T-helper 2 cell treated with Interferon-gamma antibody and Interleukin-4, amounts not matched to agents 100 ng/mL and 5 ng/mL, for 36 hours (primary cell): ENCODE data around the gene SURF4. TPM values are rescaled to one million over a fixed set of nuclear protein-coding genes. Genes with fewer than 3 reads are reported as not detected.
"Not testable (repeated sequence)": the region's sequence is repeated elsewhere in the genome, so short reads cannot be mapped to it uniquely, and the experiment has no call there.

Experiments
- intact Hi-C: fragments of 100-400 bp; cut with micrococcal nuclease; formaldehyde crosslinking; loops from one replicate; pipeline ENCODE4 v1.15.1; 2023
- total RNA-seq: library from RNA; stranded (reverse); gene quantifications from 2 replicates; pipeline ENCODE4 v1.2.3, GENCODE V29; 2022

The SURF4 gene
- total RNA-seq, 1 donor from 2014 or later: 205 TPM

GRCh38 chr9:133335924-133336811 lies 39.7 kb downstream of the SURF4 start, which contains the start of gene SURF6:
TSS of gene SURF6 (minus strand) at chr9:133336188. CDS start at chr9:133336132, 56 bp downstream.
- intact Hi-C loops: loop anchor here (1.0 kb wide), 3 partner anchors 12 to 40 kb away; partner anchors contain the start of genes MED22, RPL7A, STKLD1 and SURF4

DNA sequence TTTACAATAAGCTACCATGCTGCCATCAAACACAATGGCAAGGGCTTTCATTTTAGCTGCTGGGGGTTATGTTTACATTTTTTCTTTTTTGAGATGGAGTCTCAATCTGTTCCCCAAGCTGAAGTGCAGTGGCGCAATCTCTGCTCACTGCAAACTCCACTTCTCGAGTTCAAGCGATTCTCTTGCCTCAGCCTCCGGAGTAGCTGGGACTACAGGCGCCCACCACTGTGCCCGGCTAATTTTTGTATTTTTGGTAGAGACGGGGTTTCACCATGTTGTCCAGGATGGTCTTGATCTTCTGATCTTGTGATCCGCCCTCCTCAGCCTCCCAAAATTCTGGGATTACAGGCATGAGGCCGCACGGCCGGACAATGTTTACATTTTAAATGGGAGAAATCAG lies 41.0 kb downstream of the SURF4 start:
- intact Hi-C loops: not testable (repeated sequence)

DNA sequence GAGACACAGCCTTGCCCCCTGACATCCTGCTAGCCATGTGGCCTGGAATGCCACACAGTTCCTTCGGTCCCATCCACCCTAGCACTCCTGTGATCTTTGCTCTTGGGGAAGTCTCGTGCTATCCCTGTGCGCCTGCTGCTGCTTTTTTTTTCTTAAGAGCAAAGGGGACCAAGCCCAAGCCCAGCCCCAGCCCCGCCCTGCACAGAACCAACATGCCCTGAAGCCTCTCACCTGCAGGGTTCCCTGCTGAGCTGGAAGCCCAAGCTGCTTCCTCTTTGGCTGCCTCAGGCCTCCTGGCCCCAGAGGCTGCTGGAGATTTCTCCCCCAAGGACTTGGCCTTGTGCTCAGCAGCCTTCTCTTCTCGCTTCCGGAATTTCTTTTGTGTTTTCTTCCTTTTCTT lies 41.7 kb downstream of the SURF4 start:
- intact Hi-C loops: no loop called here

DNA sequence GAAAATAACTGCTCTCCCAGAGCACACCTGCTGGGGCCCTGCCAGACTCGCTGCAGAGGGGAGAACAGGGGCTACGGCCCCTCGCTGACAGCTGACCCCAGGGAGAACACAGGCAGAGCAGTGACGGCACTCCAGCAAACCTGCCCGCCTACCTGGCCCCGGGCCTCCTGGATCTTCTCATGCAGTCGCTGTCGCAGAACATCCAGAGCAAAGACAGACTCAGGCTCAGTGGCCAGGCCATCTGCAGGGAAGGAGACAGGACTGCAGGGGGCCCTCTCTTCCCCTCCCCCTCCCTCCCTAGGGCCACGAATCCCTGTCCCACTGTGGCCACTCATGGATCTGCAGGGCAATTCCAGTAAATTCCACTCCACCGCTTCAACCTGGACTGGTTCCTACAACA lies 42.3 kb downstream of the SURF4 start:
- intact Hi-C loops: no loop called here

DNA sequence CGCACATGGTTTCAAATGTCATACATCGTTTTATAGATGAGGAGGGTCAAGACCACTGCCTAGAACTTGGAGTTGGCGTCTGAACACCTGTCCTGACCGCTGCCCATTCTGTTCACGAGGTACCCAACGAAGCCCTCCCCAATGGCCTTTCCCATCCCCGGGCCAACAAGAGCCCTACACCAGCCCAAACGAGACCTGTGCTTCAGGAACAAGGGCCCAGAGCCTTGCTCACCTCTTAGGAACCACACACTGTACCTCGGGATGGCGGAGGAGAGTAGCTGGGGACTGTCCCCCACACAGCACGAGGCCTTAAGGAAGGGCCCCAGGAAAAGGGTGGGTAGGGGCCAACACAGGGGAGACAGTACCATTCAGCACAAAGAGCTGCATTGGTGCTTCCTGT lies 42.8 kb downstream of the SURF4 start:
- intact Hi-C loops: no loop called here

DNA sequence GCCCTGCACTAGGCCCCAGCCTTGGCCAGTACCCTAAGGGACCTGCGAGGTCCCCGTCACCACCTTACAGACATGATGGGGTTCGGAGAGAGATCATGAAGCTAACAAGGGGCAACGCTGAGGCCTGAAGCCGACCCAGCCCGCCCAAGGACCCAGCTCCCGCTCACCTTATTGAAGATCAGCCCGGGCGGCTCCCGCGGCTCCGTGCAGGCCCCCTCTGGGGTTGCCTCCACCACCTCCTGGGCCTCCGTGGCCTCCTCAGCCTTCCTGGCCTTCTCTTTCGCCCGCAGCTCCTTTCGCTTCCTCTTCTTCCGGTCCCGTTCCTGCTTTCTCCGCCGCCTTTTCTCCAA lies 43.5 kb downstream of the SURF4 start:
- intact Hi-C loops: no loop called here

DNA sequence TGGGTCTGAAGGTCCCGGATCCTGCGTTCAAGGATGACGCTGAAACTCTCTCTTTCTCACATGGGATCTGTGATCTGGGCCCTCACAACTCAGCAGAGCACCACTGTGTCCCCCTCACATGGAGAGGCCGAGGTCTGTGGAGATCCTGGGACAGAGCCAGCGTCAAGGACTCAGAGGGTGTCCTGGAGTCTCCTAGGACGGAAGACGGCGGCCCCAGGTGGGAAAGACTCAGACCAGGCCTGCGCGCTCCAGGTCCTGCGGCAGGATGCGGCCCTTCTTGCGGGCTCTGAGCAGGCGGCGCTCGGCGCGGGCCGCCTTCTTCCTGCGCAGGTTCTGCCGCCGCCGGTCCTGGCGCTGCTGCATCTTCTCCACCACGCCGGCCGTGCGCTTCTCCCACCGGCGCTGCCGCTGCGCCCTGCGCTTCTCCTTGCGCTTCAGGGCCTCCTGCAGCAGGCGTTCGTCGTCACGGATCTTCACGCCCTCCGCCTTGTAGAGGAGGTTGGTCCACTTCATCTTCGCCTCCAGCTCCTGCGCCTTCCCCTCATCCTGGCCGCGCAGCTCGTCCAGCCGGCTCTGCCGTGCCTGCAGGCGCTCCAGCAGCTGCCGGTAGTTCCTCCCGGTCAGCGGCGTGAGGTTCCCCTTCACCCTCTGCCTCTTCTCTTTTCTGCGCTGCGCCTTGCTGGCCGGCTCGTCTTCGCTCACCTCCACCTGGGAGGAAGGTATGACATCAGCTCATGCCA lies 44.0 kb downstream of the SURF4 start:
- intact Hi-C loops: no loop called here

DNA sequence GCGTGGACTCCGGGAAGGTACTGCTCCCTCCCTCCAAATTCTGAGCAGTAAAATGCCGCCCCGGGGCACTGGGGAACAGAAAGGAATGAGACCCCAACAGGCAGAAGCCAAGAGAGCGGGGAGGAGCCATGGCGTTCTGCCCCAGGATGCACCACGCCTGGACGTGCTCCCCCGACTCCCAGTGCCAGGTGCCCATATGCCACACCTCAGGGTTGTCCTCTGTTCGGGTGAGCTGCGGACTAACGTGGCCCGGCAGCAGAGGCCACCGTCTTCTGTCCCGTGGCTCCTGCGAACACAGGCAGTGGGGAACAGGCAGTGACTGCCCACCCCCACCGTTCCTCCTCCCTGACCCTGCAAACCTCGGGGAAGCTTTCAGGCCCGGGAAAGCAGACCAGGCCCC lies 44.6 kb downstream of the SURF4 start:
- intact Hi-C loops: no loop called here

DNA sequence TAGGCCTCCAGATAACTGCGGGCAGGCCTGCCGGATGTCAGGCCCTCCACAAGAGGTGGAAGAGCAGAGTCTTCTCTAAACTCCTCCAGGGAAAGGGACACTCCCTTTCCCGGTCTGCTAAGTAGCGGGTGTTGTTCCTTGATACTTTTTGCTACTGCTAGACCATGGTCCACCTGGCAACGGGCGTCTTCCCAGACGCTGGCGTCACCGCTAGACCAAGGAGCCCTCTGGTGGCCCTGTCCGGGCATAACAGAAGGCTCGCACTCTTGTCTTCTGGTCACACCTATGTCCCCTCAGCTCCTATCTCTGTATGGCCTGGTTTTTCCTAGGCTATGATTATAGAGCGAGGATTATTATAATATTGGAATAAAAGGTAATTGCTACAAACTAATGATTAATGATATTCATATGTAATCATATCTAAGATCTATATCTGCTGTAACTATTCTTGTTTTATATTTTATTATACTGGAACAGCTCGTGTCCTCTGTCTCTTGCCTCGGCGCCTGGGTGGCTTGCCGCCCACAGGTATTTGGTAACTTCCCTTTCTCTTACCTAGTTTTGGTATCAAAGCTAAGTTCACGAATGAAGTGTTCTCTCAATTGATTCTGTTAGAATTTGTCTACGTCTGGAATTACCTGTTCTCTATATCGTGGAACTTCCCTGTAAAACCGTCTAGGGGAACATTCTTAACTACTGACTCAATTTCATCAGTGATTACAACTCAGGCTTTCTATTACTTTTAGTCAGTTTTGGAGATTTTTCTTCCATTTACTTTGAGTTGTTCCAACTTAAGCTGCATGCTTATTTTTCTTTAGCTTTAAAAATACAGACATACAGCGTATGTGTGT lies 46.3 kb downstream of the SURF4 start:
- intact Hi-C loops: loop anchor here (2.0 to 10.0 kb wide), 2 partner anchors 85 to 143 kb away; no protein-coding TSS in a partner anchor

- intact Hi-C loops: loop anchor here (2.0 to 10.0 kb wide), 2 partner anchors 83 to 141 kb away; no protein-coding TSS in a partner anchor
Measured at GRCh38 chr9:133327834-133328484, 47.9 kb downstream of the SURF4 start.

DNA sequence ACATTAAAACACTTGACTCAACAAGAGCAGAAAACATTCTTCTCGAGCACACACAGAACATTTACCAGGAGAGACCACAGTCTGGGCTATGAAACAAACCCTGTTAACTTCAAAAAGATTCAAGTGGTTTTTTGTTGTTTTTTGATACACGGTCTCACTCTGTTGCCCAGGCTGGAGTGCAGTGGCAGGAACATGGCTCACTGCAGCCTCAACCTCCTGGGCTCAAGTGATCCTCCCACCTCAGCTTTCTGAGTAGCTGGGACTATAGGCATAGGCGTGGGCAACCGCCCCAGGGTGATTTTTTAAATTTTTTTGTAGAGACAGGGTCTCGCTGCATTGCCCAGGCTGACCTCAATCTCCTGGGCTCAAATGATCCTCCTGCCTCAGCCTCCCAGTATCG lies 48.8 kb downstream of the SURF4 start:
- intact Hi-C loops: loop anchor here (10.0 kb wide), 1 partner anchor 82 kb away; no protein-coding TSS in a partner anchor

DNA sequence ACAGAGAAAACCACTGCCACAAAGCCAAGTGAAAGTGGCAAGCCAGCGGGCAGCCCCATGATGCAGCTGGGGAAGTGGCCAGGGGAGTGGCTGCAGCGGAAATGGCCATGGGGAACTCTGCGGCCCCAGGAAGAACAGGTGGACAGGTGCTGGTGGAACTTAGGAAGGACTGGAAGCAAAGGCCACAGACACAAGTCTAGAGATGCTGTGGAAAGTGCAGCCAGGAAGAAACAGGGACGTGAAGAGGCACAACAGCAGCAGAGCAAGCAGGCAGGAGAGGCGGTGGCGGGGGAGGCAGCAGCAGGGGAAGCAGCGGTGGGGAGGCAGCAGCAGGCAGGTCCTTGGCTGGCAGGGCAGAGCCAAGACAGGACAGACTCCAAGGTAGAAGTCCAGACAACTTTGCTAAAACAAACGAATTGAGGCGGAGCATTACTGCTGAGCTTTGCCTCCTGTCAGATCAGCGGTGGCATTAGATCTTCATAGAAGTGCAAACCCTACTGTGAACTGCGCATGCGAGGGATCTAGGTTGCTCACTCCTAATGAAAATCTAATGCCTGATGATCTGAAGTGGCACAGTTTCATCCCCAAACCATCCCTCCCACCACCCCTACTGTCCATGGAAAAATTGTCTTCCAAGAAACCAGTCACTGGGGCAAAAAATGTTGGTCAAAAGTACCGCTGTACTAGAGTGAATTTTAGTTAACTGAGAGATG lies 51.7 kb downstream of the SURF4 start:
- intact Hi-C loops: loop anchor here (10.0 kb wide), 1 partner anchor 79 kb away; no protein-coding TSS in a partner anchor

DNA sequence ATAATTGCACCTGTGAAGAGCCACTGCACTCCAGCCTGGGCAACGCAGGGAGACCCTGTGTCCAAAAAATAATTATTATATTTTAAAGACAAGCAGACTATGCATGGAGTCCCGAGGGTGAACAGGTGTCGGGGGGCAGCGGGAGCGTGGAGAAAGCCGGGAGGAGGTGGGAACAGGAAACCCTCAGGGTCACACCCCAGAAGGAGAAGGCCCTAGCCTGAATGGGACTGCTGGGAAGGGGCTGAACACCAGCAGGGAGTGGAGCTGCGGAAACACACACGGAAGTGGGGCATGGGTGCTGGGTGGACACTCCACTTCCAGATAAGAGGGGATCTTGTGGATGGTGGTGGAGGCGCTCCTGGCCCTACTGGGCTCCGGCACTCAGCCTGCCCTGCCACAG lies 52.6 kb downstream of the SURF4 start:
- intact Hi-C loops: loop anchor here (10.0 kb wide), 1 partner anchor 78 kb away; no protein-coding TSS in a partner anchor

DNA sequence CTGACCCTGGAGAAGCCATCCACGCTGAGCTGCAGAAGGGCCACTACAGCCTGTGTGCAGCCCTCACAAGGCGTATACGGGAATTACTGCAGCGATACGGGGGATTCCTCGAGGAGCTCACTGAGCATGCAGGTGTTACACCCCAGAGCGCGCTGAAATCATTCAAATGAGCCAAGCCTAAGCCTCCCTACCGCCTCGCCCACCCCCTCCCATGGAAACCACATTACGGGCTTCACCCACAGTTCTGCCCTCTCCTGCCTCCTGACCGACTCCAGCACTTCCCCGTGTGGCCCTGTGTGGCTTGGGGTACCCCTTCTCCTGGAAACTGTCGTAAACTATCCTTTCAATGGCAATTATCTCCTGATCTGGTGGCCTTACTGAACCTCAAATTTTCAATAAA lies 53.2 kb downstream of the SURF4 start:
- intact Hi-C loops: loop anchor here (10.0 kb wide), 1 partner anchor 78 kb away; no protein-coding TSS in a partner anchor

GRCh38 chr9:133321411-133321935 lies 54.4 kb downstream of the SURF4 start:
- intact Hi-C loops: loop anchor here (10.0 kb wide), 1 partner anchor 77 kb away; no protein-coding TSS in a partner anchor

DNA sequence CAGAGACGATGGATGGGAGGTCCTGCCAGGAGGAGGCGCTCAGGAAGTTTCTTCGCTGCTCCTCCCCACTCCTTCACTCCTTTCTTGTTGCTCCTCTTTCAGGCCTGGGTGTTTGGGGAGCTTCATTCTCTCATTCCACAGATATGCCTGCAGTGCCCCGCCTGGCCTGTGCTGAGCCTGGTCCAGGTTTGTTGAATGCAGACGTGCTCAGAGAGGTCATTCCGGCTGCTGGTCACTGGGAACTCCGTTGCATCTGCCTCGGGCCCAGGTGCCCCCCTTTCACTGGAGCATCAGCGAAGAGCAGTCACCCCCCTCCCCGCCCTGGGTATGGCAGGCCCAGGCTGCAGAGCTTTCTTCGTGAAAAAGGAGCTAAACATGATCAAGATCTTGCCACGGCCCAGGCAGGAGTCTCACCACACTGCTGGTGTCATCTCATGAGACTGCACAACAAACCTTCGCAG lies 55.4 kb downstream of the SURF4 start:
- intact Hi-C loops: loop anchor here (10.0 kb wide), 1 partner anchor 76 kb away; no protein-coding TSS in a partner anchor

DNA sequence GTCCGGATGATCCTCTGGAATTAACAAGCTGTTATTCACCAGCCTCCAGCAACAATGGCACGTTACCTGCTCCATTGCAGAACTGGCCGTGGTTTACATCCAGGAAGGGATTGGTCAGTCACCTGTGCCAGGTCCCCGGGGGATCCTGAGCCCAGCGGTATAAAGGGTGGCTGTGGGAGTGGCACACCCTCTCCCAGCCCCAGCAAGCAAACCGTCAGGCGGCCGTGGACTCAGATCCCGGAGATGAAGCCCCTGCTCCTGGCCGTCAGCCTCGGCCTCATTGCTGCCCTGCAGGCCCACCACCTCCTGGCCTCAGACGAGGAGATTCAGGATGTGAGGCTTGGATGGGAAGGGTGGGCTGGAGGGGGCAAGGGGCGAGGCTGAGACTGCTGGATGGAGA lies 58.3 kb downstream of the SURF4 start:
- intact Hi-C loops: not testable (repeated sequence)

DNA sequence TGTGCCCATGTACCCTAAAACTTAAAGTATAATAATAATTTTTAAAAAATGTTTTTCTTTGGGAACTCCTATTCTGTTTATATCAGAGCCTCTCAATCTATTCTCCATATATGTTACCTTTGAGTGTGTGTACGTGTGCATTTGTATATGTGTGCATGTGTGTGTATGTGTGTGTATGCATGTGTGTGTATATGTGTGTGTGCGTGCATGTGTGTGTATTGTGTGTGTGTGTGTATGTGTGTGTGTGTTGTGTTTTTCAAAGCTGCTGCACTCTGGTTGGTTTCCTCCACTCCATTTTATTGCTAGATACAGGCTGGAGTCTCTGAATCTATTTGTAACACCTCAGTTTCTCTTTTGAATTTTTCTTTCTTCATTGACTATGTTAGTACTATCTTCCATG lies 59.9 kb downstream of the SURF4 start:
- intact Hi-C loops: no loop called here
